CD4-positive, alpha-beta T cell (primary cell): ENCODE data around the gene SEC31A. TPM values are rescaled to one million over a fixed set of nuclear protein-coding genes. Genes with fewer than 3 reads are reported as not detected.
A peak's percentile ranks its signal among the peaks of the same experiment; 100 is the strongest.

ENCODE experiments used
- ATAC-seq: fragments of 200-7000 bp; cut with Tn5 transposase; one replicate; pipeline ENCODE4 v1.10.0; 2022; ENCODE audit warnings: mild to moderate bottlenecking; ENCODE audit not compliant: poor library complexity
- CTCF ChIA-PET: fragments of 350-600 bp; sonication (Branson Sonifier 250); formaldehyde crosslinking; loops from one replicate; lab custom pipeline; 2021; ENCODE audit warnings: antibody characterized with exemption, inconsistent platforms; lab: Charles Lee
- POLR2A ChIA-PET: fragments of 350-600 bp; sonication (Branson Sonifier 250); formaldehyde crosslinking; loops from one replicate; lab custom pipeline; 2021; ENCODE audit warnings: antibody characterized with exemption, inconsistent platforms; lab: Charles Lee
- DNase-seq, 14 experiments: peaks; one replicate each; pipeline ENCODE4 v3.0.0-alpha.2; 2013 to 2020; ENCODE audit warnings: mixed read lengths in 2 of 14
- H3K27ac ChIP-seq, 2 donors: one replicate each; pipeline versions ENCODE4 v1.5.1 to v1.7.0; 2013; ENCODE audit warnings: low read length in 2 of 2, low read depth in 1 of 2, mild to moderate bottlenecking in 1 of 2
- H3K27me3 ChIP-seq, 2 experiments: 1 replicate in 1 of 2; 2 replicates in 1 of 2; pipeline versions ENCODE4 v1.6.1 to v1.7.0; 2013; ENCODE audit warnings: low read length in 2 of 2, control low read depth in 1 of 2, mild to moderate bottlenecking in 1 of 2, moderate library complexity in 1 of 2; ENCODE audit not compliant: insufficient read depth in 2 of 2, control insufficient read depth in 1 of 2
- H3K36me3 ChIP-seq: one replicate; pipeline ENCODE4 v1.6.1; 2013; ENCODE audit warnings: low read length, control low read depth; ENCODE audit not compliant: insufficient read depth
- H3K4me1 ChIP-seq: one replicate; pipeline ENCODE4 v1.6.1; 2013; ENCODE audit warnings: low read length, control low read depth; ENCODE audit not compliant: insufficient read depth
- H3K4me3 ChIP-seq: one replicate; pipeline ENCODE4 v1.5.1; 2013; ENCODE audit warnings: mild to moderate bottlenecking, low read length, moderate library complexity
- H3K9me3 ChIP-seq, 2 experiments: 1 replicate in 1 of 2; 2 replicates in 1 of 2; pipeline versions ENCODE4 v1.6.1 to v1.7.0; 2013; ENCODE audit warnings: low read length in 2 of 2, mild to moderate bottlenecking in 2 of 2, control low read depth in 1 of 2, moderate library complexity in 1 of 2; ENCODE audit not compliant: control insufficient read depth in 1 of 2, insufficient read depth in 1 of 2
- H3K27ac Mint-ChIP-seq: one replicate; pipeline ENCODE4 v1.8.0; 2020; ENCODE audit warnings: mixed read lengths
- H3K27me3 Mint-ChIP-seq: one replicate; pipeline ENCODE4 v1.8.0; 2021; ENCODE audit warnings: mixed read lengths
- H3K36me3 Mint-ChIP-seq: one replicate; pipeline ENCODE4 v1.8.0; 2021; ENCODE audit warnings: low read depth, mixed read lengths
- H3K4me1 Mint-ChIP-seq: one replicate; pipeline ENCODE4 v1.8.0; 2021; ENCODE audit warnings: low read depth, mixed read lengths
- H3K4me3 Mint-ChIP-seq: one replicate; pipeline ENCODE4 v1.8.0; 2020; ENCODE audit warnings: mild to moderate bottlenecking, mixed read lengths
- H3K9me3 Mint-ChIP-seq: one replicate; pipeline ENCODE4 v1.8.0; 2020; ENCODE audit warnings: mixed read lengths
- intact Hi-C, 2 experiments: fragments of 100-400 bp; cut with DNase I in 1 of 2; cut with micrococcal nuclease in 1 of 2; formaldehyde crosslinking; loops; one replicate each; pipeline versions ENCODE4 v1.15.1 to v1.9.0; 2023 to 2025; cut with DNase I, micrococcal nuclease
- total RNA-seq, 174 experiments: library from RNA in 2 of 174; stranded (reverse) in 2 of 174; gene quantifications; one replicate each; pipeline ENCODE4 v1.2.3 and lab custom pipeline; 2021 to 2026
- TF ChIP-seq, protein P1 (sequence below): fragments of 200-600 bp; IDR thresholded peaks from one replicate; pipeline ENCODE4 v1.8.0; 2022; ENCODE audit warnings: antibody characterized with exemption, mild to moderate bottlenecking

The SEC31A gene
- total RNA-seq, 2 experiments from 2014 or later, result 130 to 131 TPM

DNA sequence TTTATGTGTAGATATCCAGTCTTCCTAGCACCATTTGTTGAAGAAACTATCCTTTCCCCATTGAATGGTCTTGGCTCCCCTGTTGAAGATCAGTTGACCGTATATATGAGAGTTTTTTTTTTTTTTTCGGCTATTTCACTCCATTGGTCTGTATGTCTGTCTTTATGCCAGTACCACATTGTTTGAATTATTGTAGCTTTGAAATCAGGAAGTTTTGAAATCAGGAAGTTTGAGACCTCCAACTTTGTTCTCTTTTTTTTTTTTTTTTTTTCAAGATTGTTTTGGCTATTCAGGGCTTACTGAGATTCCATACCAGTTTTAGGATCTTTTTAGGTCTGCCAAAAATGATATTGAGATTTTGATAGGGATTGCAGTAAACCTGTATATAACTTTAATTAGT, 88.0 kb downstream of the SEC31A start:
- no peaks in the 10 kb centered on the region for H3K36me3 Mint-ChIP-seq
- POLR2A ChIA-PET, result no interaction called here
- peaks cover 14% of the 10 kb centered on the region for H3K4me1 ChIP-seq
- H3K27me3 Mint-ChIP-seq, result peaks cover 35% of the 10 kb centered on the region
- no peaks in the 10 kb centered on the region for H3K9me3 Mint-ChIP-seq
- H3K4me1 Mint-ChIP-seq, result peaks cover 10% of the 10 kb centered on the region
- H3K27ac ChIP-seq, result no peak overlapping the region
- no peaks in the 10 kb centered on the region for H3K9me3 ChIP-seq
- no peak overlapping the region for H3K4me3 Mint-ChIP-seq
- no peak overlapping the region for H3K27ac Mint-ChIP-seq
- H3K4me3 ChIP-seq, result no peak overlapping the region
- intact Hi-C loops, result no loop called here
- no peaks in the 10 kb centered on the region for H3K36me3 ChIP-seq
- no peak for ATAC-seq
- DNase-seq, result no peak
- CTCF ChIA-PET, result no interaction called here
- H3K27me3 ChIP-seq, result peaks cover 16 to 34% of the 10 kb centered on the region in 2 experiments
- TF ChIP-seq, protein P1, sequence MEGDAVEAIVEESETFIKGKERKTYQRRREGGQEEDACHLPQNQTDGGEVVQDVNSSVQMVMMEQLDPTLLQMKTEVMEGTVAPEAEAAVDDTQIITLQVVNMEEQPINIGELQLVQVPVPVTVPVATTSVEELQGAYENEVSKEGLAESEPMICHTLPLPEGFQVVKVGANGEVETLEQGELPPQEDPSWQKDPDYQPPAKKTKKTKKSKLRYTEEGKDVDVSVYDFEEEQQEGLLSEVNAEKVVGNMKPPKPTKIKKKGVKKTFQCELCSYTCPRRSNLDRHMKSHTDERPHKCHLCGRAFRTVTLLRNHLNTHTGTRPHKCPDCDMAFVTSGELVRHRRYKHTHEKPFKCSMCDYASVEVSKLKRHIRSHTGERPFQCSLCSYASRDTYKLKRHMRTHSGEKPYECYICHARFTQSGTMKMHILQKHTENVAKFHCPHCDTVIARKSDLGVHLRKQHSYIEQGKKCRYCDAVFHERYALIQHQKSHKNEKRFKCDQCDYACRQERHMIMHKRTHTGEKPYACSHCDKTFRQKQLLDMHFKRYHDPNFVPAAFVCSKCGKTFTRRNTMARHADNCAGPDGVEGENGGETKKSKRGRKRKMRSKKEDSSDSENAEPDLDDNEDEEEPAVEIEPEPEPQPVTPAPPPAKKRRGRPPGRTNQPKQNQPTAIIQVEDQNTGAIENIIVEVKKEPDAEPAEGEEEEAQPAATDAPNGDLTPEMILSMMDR, result no peak

DNA sequence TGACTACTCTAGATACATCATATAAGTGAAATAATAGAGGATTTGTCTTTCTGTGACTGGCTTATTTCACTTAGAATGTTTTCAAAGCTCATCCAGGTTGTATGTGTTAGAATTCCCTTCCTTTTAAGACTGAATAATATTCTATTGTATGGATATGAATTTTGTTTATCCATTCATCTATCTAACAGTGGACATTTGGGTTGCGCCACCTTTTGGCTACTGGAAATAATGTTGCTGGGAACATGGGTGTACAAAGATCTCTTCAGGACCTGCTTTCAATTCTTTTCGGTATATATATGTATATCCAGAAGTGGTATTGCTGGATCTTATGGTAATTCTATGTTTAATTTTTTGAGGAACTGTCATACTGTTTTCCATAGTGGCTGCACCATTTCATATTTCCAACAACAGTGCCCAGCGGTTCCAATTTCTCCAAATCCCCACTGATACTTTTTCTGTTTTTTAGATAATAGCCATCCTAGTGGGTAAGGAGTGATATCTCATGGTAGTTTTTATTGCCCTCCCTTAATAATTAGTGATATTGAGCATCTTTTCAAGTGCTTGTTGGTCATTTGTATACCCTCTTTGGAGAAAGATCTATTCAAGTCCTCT, 88.9 kb downstream of the SEC31A start:
- H3K36me3 Mint-ChIP-seq, result no peaks in the 10 kb centered on the region
- intact Hi-C loops, result no loop called here
- POLR2A ChIA-PET, result no interaction called here
- Histone ChIP-seq H3K9me3 (no peaks in the 10 kb centered on the region), H3K4me1 (peaks cover 23% of the 10 kb centered on the region), H3K4me3 (no peak overlapping the region), H3K36me3 (no peaks in the 10 kb centered on the region), H3K27ac (no peak overlapping the region), H3K27me3 (peaks cover 25 to 41% of the 10 kb centered on the region in 2 experiments)
- TF ChIP-seq, protein P1, result no peak
- DNase-seq, result no peak
- no peak overlapping the region for H3K4me3 Mint-ChIP-seq
- H3K4me1 Mint-ChIP-seq, result peaks cover 16% of the 10 kb centered on the region
- ATAC-seq, result no peak
- CTCF ChIA-PET, result no interaction called here
- H3K27me3 Mint-ChIP-seq, result peaks cover 43% of the 10 kb centered on the region
- H3K9me3 Mint-ChIP-seq, result no peaks in the 10 kb centered on the region
- no peak overlapping the region for H3K27ac Mint-ChIP-seq

DNA sequence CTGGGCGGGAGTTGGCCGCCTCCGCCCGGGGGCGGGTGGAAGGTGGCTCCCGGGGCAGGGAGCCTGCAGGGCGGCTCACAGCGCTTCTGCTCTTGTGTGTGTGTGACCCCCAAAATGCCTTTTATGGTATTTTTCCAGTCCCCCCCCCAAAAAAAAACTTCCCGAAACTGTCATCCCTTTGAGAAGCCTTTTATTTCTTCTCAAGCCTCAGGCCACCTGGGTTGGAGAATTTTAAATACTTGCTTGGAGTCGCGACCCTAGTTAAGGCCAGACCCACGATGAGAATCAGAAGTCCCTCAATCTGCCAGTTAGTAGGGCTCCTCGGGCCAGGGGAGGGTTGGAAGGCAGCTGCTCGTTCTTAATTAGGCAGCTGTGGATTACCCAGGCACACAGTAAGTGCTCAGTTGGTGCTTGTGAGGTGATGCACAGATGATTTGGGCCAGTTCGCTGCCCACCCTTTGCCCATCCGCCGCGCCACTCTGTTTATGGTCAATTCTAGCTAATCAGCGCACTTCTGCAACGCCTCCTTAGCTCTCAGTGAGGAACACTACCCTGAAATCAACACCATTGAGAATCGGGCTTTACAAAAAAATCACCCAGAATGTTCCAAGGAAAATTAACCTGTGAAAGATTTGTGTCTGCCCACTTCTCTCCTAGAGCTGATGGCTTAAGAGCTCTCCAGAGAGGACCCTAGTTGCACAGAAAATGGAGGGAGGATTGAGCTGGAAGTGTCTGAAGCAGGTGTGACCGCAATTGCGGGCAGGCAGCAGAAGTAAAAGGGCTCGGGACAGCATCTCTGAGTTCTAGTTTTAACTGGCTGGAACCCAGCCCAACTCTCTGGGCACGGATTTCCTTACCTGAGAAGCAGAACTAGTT, 91.7 kb downstream of the SEC31A start:
- H3K36me3 Mint-ChIP-seq, result no peaks in the 10 kb centered on the region
- POLR2A ChIA-PET, result interaction anchor here (0.6 kb wide), 1 partner anchor 152 kb away, joined by 4 read pairs; no protein-coding TSS in a partner anchor
- intact Hi-C loops, result no loop called here
- peaks cover 22% of the 10 kb centered on the region for H3K4me1 Mint-ChIP-seq
- peak in 2 of 14 experiments; percentile 9 to 16 for DNase-seq
- peak; percentile 18 for ATAC-seq
- peaks cover 27% of the 10 kb centered on the region for H3K4me1 ChIP-seq
- H3K9me3 ChIP-seq, result no peaks in the 10 kb centered on the region
- H3K27ac ChIP-seq, result no peak overlapping the region
- TF ChIP-seq, protein P1, result no peak
- peak overlapping the region; percentile 88 for H3K4me3 Mint-ChIP-seq
- H3K4me3 ChIP-seq, result peak overlapping the region; percentile 55
- H3K27me3 Mint-ChIP-seq, result peaks cover 58% of the 10 kb centered on the region
- CTCF ChIA-PET, result no interaction called here
- H3K27ac Mint-ChIP-seq, result no peak overlapping the region
- peaks cover 32 to 50% of the 10 kb centered on the region in 2 experiments for H3K27me3 ChIP-seq
- no peaks in the 10 kb centered on the region for H3K36me3 ChIP-seq
- H3K9me3 Mint-ChIP-seq, result no peaks in the 10 kb centered on the region
